HL-60 (cell line): Measurements from ENCODE around the gene FHAD1.

Experiments used
- DNase-seq, 2 experiments: peaks; one replicate each; pipeline ENCODE4 v3.0.0-alpha.2; 2010 to 2020; ENCODE audit warnings: low read depth in 1 of 2, low spot score in 1 of 2
- H3K27ac ChIP-seq: fragments of 250-450 bp; sonication (Bioruptor Pico); replicated peaks from 2 replicates; pipeline ENCODE4 v1.5.1; 2020; ENCODE audit warnings: mild to moderate bottlenecking, moderate library complexity
- H3K27me3 ChIP-seq: fragments of 250-450 bp; sonication (Bioruptor Pico); 2 replicates; pipeline ENCODE4 v1.5.1; 2021; ENCODE audit warnings: mild to moderate bottlenecking, moderate library complexity; ENCODE audit not compliant: insufficient read depth, poor library complexity, severe bottlenecking
- H3K4me3 ChIP-seq: replicated peaks from 2 replicates; pipeline ENCODE4 v1.5.1; 2011; ENCODE audit warnings: mild to moderate bottlenecking, control low read depth, low read length; ENCODE audit not compliant: insufficient read depth
- GABPA ChIP-seq: IDR thresholded peaks from 2 replicates; pipeline ENCODE4 v1.6.1; 2012; ENCODE audit warnings: low read depth
- POLR2AphosphoS5 ChIP-seq: IDR thresholded peaks from 2 replicates; pipeline ENCODE4 v1.6.1; 2012; ENCODE audit warnings: low read depth
- SPI1 ChIP-seq: IDR thresholded peaks from 2 replicates; pipeline ENCODE4 v1.6.1; 2012; ENCODE audit warnings: low read depth, mild to moderate bottlenecking, borderline replicate concordance
- TF ChIP-seq, protein P1 (sequence below): IDR thresholded peaks from 2 replicates; pipeline ENCODE4 v1.6.1; 2012; ENCODE audit warnings: low read depth; ENCODE audit not compliant: insufficient replicate concordance
- TF ChIP-seq, protein P2 (sequence below): IDR thresholded peaks from one replicate; pipeline ENCODE4 v1.5.1; 2011; ENCODE audit warnings: low read length, control low read depth, inconsistent platforms; ENCODE audit not compliant: insufficient read depth

The FHAD1 gene

GRCh38 chr1:15282038-15282437, 35.0 kb downstream of the FHAD1 start:
- no peak overlapping the region for H3K4me3 ChIP-seq
- DNase-seq: no peak
- no peaks in the 10 kb centered on the region for H3K27me3 ChIP-seq
- H3K27ac ChIP-seq: no peak overlapping the region
- TF ChIP-seq, protein P1, sequence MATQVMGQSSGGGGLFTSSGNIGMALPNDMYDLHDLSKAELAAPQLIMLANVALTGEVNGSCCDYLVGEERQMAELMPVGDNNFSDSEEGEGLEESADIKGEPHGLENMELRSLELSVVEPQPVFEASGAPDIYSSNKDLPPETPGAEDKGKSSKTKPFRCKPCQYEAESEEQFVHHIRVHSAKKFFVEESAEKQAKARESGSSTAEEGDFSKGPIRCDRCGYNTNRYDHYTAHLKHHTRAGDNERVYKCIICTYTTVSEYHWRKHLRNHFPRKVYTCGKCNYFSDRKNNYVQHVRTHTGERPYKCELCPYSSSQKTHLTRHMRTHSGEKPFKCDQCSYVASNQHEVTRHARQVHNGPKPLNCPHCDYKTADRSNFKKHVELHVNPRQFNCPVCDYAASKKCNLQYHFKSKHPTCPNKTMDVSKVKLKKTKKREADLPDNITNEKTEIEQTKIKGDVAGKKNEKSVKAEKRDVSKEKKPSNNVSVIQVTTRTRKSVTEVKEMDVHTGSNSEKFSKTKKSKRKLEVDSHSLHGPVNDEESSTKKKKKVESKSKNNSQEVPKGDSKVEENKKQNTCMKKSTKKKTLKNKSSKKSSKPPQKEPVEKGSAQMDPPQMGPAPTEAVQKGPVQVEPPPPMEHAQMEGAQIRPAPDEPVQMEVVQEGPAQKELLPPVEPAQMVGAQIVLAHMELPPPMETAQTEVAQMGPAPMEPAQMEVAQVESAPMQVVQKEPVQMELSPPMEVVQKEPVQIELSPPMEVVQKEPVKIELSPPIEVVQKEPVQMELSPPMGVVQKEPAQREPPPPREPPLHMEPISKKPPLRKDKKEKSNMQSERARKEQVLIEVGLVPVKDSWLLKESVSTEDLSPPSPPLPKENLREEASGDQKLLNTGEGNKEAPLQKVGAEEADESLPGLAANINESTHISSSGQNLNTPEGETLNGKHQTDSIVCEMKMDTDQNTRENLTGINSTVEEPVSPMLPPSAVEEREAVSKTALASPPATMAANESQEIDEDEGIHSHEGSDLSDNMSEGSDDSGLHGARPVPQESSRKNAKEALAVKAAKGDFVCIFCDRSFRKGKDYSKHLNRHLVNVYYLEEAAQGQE: no peak
- TF ChIP-seq GABPA (no peak), SPI1 (no peak), POLR2AphosphoS5 (no peak)
- TF ChIP-seq, protein P2, sequence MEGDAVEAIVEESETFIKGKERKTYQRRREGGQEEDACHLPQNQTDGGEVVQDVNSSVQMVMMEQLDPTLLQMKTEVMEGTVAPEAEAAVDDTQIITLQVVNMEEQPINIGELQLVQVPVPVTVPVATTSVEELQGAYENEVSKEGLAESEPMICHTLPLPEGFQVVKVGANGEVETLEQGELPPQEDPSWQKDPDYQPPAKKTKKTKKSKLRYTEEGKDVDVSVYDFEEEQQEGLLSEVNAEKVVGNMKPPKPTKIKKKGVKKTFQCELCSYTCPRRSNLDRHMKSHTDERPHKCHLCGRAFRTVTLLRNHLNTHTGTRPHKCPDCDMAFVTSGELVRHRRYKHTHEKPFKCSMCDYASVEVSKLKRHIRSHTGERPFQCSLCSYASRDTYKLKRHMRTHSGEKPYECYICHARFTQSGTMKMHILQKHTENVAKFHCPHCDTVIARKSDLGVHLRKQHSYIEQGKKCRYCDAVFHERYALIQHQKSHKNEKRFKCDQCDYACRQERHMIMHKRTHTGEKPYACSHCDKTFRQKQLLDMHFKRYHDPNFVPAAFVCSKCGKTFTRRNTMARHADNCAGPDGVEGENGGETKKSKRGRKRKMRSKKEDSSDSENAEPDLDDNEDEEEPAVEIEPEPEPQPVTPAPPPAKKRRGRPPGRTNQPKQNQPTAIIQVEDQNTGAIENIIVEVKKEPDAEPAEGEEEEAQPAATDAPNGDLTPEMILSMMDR: no peak

DNA sequence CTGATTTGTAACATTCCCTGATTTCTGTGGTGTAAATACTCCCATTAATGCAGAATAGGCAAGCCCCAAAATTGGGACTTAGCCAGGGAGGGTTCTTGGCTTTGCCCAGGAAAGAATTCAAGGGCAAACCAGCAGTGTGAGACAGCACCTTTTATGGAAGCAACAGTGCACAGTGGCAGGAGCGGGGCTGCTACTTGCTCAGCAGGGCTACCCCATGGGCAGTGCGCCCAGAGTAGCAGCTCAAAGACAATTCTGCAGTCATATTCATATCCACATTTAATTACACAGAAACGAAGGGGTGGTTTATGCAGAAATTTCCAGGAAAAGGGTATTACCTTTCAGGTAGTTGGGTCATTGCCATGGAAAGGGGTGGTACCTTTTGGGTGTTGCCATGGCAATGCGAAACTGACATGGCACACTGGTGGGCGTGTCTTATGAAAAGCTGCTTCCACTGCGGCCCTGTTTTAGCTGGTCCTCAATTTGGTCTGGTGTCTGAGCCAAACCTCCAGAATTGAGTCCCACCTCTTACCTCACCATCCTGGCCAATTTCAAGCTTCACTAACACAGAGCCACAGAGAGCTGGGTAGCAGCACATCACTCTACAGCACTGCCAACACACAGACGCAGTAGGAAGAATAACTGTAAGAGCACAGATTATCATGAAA, 35.9 kb downstream of the FHAD1 start:
- DNase-seq: no peak
- no peak overlapping the region for H3K27ac ChIP-seq

GRCh38 chr1:15283526-15283925, 36.5 kb downstream of the FHAD1 start:
- no peak for DNase-seq
- no peak for TF ChIP-seq POLR2AphosphoS5
- TF ChIP-seq SPI1: no peak
- TF ChIP-seq, protein P2: no peak
- TF ChIP-seq GABPA: no peak
- TF ChIP-seq, protein P1: no peak
- Histone ChIP-seq H3K27ac (no peak overlapping the region), H3K4me3 (no peak overlapping the region), H3K27me3 (no peaks in the 10 kb centered on the region)

More for the DNA sequence above, 35.9 kb downstream of the FHAD1 start:
- Histone ChIP-seq H3K27me3 (no peaks in the 10 kb centered on the region), H3K4me3 (no peak overlapping the region)
- TF ChIP-seq POLR2AphosphoS5: no peak

- H3K27me3 ChIP-seq: no peaks in the 10 kb centered on the region
- DNase-seq: no peak
- TF ChIP-seq SPI1 (no peak), POLR2AphosphoS5 (no peak), GABPA (no peak)
- TF ChIP-seq, protein P1: no peak
- TF ChIP-seq, protein P2: no peak
- no peak overlapping the region for H3K27ac ChIP-seq
- no peak overlapping the region for H3K4me3 ChIP-seq
Measured at GRCh38 chr1:15286452-15286851, 39.4 kb downstream of the FHAD1 start.
